ENCODE data around the gene ILF2.

ILF2 gene

GRCh38 chr1:153626477-153626903 is 44.3 kb downstream of the ILF2 start:
- no peak for DNase-seq

GRCh38 chr1:153624965-153625611 is 45.7 kb downstream of the ILF2 start:
- no peak for DNase-seq

- DNase-seq = no peak
These were observed 47.7 kb downstream of the ILF2 start for GRCh38 chr1:153623101-153623500.

DNA sequence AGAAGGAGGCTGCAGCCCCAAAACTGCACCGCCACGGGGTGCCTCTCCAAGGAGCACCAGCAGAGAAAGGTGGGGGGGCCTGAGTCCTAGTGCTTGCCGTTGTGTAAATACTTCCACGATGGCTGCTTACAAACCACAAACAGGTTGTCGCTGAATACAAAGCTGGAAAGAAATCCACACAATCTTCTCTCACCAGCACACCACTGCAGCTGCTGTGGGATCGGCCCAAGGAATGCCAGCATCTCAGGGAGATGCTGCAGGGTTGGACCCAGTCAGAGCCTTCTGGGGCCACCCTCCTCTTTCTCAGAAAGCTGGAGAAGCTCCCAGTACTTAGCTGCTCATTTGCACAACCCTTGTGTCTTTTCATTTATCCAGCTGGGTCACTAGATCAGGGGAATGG is 51.6 kb downstream of the ILF2 start:
- no peak for DNase-seq

DNA sequence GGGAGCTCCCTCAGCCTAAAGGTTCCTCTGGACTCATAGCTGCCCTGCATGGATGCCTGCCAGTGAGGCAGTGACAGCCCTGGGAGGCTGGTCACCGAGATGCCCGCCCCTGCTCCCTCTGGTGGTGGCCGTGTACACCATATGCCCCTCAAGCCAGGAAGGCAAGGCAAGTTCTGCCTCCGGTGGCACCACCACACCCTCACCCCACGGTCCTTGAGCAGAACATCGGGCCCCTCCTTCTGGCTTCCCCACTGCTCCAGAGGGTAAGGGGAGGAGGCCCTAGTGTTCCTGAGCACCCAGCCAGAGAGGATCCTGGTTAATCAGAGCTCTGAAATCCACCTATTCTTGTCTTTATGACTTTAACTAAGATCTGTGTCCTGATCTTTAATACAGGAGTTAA is 53.1 kb downstream of the ILF2 start:
- DNase-seq = peak; percentile 56

DNA sequence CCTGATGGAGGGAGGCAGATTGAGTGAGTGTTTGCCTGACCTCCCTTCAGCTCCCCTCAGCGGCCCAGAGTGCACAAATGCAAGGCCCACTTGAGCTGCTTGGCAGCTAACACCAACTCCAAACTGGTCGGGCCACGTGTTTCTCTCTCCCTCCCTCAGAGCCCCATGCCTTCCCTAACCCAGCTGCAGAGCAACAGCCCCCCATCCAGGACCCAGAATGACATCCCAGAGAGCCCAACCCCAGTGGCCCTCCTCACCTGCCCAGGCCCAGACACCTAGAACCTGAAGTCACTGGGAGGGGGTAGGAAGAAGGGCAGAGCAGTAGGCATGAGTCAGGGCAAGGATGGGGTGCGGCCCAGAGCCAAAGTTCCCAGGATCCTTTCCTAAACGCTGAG is 53.9 kb downstream of the ILF2 start:
- no peak for DNase-seq

- no peak for DNase-seq
These were observed 54.5 kb downstream of the ILF2 start, which contains the start of gene S100A14 for GRCh38 chr1:153616144-153616916. TSS of gene S100A14 (minus strand) at chr1:153616325. CDS start at chr1:153615858, 467 bp downstream.

DNA sequence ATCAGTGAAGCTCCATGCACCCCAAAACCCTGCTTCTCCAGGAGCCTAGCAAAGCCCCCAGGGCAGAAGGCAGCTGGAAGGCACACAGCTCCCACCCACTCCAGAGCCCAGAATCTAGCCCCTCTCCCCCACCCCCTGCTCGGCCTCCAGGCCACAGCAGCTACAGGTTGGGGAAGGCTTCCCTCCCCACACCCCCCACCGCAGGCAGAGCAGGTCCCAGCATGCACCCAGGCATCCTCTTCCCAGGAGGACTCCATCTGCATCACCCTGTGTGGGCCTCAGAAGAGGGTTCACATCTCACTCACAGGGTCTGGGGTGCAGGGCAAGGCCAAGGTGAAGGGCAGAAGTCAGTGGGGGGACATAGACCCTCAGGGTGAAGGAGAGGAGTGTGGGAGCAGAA is 55.4 kb downstream of the ILF2 start:
- DNase-seq = no peak

DNA sequence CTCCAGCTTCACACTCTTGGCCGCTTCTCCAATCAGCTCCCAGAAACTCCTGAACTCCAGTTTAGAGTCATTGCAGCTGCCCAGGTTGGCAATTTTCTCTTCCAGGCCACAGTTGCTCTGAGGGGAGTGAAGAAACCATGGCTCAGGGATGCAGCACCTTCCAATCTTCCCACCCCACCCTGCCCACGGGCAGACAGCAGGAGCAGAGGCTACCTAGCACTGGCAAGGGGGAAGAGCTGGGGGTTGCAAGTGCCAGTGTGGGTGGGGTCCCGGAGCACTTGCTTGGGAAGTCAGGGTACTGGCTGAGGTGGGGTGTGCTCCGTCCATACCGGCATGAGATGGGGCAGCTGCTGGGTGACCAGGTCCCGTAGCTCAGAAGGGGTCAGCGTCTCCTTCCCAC is 55.9 kb downstream of the ILF2 start:
- no peak for DNase-seq

DNA sequence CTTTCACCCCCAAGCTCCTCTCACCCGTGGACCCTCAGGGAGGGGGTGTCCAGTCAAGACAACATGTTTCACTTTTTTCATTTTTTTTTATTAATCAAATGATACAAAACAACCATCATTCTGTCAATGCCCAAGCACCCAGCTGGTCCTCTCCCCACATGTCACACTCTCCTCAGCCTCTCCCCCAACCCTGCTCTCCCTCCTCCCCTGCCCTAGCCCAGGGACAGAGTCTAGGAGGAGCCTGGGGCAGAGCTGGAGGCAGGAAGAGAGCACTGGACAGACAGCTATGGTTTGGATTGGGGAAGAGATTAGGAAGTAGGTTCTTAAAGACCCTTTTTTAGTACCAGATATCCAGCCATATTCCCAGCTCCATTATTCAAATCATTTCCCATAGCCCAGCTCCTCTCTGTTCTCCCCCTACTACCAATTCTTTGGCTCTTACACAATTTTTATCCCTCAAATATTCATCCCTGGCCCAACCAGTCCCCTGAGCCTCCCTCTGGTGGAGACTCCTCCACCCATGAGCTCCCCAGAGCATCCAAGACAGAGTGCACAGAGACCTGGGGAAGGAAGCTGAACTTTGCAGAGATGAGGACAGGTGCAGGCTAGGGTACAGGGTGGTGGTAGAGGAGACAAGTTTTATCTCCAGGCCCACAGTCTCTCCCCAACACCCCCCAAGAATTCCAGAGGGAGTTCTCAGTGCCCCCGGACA is 56.4 kb downstream of the ILF2 start:
- DNase-seq = no peak

GRCh38 chr1:153613406-153613805 is 57.4 kb downstream of the ILF2 start:
- no peak for DNase-seq

DNA sequence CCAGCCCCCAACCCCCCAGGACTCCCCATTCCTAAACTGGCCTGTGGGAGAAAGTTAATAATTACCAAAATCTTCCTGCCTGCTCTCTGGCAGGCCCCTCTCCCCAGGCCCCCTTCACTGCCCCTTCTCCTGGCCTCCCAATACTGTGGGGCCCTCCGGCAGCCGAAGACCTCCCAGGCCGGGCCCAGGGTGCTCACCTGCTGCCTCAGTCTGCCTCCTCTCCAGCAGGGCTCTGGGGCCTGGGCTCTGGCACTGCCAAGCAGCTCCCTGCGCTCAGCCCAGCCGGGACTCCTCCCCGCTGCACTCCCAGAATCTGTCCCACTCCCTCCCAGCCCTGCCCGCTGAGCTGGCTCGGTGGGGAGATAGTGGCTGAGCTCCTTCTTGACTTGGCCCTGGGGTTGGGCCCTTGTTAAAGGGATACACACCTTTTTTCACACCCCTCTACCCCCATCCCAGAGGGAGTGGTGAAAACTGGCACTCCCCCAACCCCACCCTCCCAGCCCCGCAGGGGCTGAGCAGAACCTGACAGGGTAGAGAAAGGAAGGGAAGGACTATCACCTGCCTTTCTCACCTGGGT is 58.0 kb downstream of the ILF2 start, which contains the start of gene S100A16:
S100A16 (minus strand) TSS at position 383 of the 577 bp plus-strand sequence. CDS start 4,986 bp downstream, outside the sequence.
- peak; percentile 73 for DNase-seq

DNA sequence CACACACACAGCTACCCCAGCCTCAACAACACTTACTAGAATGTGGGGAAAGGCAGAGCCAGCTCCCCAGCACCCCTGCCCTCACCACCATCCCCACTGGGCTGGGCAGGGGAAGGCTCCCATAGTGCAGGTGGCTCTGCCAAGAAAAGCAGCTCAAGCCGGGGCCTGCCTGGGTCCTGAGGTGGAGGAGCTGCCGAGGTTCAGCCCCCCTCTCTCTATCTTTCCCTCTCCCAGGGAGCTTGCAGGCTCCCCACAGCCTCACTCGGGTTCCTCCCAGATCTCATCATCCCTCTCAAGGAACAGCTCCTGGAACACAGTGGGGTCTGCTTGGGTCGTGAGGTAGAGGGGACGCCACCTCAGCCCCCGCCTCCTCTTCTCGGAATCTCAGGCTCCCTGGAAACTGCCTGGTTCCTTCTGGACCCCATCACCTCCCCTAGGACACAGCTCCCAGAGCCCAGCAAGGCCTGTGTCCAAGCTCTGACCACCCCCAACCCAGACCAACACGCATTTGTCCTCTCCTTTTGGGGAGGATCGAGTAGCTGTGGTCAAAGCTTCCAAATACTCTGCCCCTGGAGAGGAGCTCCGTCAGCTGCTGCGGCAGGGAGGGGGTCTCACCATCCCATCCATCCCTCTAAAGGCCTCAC is 58.6 kb downstream of the ILF2 start:
- no peak for DNase-seq

Data from fibroblast of skin of right biceps (primary cell).